ENCODE results near the gene COX10.

DNA sequence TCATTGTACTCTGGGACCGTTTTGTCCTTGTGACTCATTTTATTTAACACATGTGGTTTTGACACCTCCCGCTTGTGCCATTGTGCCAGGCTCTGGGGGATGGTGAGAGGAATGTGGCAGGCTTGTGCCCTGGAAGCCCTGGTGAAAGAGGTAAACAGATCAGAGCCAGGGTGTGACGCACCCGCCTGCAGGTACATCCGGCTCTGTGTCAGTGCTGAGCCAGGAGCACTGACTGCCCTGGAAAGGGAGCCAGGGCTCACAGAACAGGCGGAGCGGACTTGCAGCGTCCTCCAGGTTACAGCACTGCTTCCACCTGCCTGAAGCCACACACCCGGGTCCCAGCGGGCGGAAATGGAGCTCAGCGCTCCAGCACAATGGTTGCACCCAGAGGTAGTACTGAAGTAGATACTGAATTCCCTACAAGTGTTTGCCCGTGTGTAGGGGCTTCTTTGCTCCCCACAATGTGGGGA lies 136.7 kb downstream of the COX10 start:
- TF ChIP-seq SUZ12 (IDR thresholded peaks at IDR 0.05; ENCODE audit: extremely low read depth, insufficient read depth, insufficient read length) (no peak), YY1 (IDR thresholded peaks at IDR 0.05; ENCODE audit: insufficient read depth, insufficient read length) (no peak)

All from NT2/D1 (cell line).